Skeletal muscle cell (primary cell): ENCODE data around the gene BLVRA.

Experiments used
- DNase-seq: peaks from one replicate; pipeline ENCODE4 v3.0.0-alpha.2; 2010; ENCODE audit warnings: low read depth
- H3K4me3 ChIP-seq: 2 replicates; pipeline ENCODE4 v1.5.1; 2011; ENCODE audit warnings: low read depth, mild to moderate bottlenecking, control low read depth, low read length, moderate library complexity

BLVRA gene

DNA sequence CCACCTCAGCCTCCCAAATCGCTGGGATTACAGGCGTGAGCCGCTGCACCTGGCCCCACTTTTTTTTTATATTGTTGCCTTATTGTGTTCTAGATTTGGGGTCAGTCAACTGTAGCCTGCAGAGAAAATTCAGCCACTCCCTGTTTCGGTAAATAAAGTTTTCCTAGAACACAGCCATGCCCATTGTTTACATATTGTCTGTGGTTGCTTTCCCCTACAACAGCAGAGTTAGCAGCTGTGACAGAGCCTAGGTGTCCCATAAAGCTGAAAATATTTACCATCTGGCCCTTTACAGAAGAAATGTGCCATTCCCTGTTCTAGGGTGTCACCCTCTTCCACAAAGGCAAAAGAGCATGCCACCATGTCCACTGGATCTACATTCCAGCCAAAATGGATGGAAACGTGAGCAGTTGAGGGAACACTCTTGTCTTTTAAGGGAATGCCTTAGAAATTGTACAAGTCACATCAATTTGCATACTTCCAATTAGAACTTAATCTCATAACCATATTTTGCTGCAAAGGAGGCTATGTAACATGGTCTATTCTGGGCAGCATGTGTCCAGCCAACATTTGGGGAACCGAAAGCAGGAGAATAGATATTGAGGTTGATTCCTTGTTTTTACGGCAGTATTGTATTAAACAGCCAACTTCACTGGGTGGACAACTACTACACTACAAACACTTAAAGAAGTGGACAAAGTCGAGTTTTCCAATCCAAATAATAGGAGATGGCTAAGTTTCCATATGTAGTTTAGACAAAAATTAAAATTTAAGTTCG, 11.0 kb upstream of the BLVRA start:
- H3K4me3 ChIP-seq = no peak overlapping the region

DNA sequence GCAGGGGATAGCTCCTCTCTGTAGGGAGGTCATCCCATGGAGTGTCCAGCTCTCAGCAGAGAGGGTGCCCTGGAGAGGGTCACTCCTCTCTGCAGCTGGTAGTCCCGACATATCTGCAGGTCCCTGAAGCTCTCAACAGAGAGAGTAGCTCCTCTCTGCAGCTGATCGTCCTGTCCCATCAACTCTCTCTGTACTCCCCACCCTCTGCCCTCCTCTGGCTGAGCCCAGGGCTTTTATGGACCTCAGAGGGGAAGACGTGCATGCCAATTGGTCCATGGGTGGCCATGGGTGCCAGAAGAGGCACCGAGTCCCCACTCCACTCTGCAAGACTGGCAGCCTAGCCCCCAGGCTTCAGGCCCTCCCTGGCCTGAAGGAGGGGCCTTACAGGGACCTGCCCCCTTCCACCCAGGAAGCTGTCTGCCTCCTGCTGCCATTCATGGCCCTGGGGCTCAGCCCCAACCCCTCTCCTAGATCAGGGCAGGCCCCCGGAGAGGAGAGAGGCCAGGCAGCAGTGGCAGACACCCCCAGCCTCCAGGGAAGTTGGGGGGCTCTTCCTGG, 9.0 kb upstream of the BLVRA start:
- no peak overlapping the region for H3K4me3 ChIP-seq
- DNase-seq = no peak

More for the DNA sequence above, 11.0 kb upstream of the BLVRA start:
- DNase-seq = no peak

DNA sequence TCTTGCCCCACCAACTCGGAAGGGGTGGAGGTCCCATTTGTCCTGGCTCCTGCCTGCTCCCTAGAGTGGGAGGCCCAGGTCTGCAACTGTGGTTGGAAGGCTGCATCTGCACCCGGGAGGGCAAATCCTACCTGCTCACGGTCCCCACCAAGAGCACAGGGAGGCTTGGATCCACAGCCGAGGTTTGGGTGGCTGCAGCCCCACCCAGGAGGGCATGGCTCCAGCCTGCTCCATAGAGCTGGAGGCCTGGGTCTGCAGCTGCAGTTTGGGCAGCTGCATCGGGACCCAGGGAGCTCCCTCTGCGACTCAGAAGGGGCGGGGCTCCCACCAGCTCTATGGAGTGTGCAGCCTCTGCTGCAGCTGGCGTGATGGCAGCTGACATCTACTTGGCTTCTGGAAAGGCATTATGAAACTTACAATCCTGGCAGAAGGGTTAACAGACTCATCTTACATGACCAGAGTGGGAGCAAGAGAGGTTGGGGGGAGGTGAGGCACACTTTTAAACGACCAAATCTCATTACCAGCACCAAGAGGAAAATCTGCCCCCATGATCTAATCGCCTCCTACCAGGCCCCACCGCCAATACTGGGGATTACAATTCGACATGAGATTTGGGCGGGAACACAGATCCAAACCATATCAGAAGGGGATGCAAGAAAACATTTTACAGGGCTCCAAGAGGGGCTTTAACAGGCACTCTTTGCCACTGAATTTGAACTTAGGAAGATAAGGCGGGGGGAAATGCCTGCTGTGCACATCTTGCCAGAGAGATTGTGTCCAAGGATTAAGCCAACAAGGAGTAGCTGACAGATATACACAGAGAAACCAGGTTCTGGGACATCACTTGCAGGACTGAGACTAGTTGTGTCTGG, 8.2 kb upstream of the BLVRA start:
- DNase-seq = peak; percentile 44
- no peak overlapping the region for H3K4me3 ChIP-seq

DNA sequence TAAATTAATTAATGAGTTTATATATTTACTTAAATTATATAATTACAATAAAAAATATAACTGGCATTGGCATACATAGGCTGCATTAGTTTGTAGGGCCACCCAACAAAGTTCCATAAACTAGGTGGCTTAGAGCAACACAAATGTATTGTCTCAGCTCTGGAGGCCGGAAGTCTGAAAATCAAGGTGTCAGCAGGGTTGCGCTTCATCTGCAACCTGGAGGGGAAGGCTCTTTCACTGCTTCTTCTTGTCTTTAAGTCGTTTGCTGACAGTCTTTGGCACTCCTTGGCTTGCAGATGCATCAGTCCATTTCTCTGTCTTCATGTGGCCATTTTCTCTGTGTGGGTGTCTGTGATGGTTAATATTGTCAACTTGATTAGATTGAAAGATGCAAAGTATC, 6.1 kb upstream of the BLVRA start:
- DNase-seq = no peak
- no peak overlapping the region for H3K4me3 ChIP-seq

DNA sequence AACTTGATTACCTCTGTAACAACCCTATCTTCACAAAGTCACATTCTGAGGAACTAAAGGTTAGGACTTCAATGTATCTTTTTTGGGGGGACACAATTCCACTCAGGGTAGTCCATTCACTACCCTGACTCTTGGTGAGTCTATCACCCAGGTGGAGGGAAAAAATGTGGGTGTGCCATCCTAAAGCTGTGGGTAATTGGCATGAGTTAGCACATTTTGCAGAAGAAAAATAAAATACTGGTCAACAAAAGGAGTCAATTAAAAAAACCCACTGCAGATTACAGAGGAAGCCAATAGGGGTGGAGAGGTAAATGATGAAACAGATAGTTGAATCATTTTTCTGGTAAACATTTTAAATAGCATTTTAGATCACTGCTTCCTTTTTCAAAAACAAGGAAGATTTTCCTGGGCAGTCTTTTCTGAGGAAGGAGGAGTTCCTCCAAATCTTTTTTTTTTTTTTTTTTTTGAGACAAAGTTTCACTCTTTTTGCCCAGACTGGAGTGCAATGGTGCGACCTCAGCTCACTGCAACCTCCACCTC, 5.1 kb upstream of the BLVRA start:
- no peak for DNase-seq
- H3K4me3 ChIP-seq = no peak overlapping the region

DNA sequence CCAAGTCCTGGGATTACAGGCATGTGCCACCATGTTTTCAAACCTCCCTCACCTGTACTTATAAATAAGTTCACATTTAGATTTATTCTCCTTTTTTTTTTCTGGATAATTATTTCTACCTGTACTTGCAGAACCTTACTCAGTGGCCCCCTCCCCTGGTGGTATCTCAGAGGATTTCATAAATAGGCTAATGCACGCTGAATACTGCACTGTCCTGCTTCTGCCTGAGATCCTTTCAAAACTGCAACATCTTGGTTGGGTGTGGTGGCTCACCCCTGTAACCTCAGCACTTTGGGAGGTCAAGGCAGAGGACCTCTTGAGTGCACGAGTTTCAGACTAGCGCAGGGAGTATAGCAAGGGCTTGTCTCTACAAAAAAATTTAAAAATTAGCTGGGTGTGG, 4.6 kb upstream of the BLVRA start:
- no peak overlapping the region for H3K4me3 ChIP-seq
- no peak for DNase-seq

DNA sequence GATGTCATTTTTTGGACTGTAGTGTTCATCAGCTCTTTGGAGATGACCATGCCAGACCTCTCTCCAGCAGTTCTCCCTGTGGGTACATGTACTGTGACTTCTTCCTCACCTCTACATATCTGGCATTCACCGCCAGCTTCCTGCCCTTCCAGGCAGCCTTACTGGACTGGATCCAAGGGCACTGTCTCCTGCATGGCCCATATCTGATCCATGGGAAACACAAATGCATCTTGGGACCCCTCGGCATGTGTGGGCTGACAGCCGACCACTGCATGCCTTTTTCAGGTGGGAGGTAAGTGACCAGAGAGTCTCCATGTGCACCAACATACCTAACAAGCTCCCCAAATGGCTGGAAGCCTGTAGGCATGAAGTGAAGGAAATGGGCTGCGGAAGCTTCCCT, 3.9 kb upstream of the BLVRA start:
- no peak for DNase-seq
- no peak overlapping the region for H3K4me3 ChIP-seq

DNA sequence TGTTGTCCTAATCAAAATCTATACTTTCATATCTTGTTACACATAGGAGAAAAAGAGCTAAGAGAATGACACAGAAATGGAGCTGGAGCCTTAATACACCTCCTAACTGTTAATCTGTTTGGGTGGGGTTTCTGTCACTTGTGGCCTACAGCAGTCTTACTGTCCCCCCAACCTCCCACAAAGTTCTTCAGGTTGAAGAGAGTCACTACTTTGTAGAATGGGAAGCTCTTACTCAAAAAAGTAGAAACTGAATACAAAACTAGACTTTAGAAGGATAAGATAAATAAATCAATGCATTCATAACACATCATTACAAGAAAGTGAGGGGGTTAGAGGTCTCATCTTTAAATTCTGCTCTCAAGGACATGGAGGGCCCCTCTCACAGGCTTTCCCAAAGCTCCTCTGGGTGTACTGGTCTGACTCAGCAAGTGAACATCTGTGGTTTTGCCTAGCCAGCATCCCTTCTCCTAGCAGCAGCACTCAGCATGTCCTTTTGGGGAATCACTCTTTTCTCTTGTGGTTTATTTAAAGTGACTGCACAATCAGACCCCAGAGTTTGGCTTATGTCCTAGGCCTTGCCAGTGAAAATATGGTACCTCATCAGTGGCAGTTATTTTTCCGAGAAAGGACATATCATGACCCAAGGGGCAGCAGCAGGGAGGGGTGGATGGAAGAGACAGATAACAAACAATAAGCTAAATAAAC, 2.0 kb upstream of the BLVRA start:
- peak; percentile 53 for DNase-seq
- H3K4me3 ChIP-seq = no peak overlapping the region

DNA sequence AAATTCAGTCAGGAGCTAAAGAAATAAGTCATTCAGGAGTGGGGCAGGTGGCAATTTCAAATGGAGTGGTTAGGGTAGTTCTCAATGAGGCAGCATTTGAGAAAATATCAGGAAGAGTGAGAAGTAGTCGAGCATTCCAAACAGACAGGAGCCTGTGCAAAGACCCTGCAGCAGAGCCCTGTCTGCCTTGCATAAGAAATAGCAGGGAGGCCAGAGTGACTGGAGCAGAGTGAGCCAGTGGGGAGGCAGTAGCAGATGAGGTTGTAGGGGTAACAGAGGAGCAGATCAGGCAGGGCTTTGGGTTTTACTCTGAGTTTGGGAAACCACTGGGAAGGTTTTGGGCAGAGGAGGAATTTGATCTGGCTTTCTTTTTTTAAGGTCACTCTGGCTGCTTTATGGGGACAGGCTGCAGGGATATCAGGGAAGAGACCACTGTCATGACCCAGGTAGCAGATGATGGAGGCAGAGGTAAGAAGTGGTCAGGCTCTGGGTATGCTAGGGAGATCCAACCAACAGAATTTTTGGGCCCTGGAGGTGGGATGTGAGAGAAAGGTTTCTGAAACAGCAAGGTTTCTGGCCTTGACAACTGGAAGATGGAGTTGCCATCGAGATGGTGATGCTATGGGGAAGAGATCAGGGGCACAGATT, 1.3 kb upstream of the BLVRA start:
- DNase-seq = no peak
- H3K4me3 ChIP-seq = no peak overlapping the region

DNA sequence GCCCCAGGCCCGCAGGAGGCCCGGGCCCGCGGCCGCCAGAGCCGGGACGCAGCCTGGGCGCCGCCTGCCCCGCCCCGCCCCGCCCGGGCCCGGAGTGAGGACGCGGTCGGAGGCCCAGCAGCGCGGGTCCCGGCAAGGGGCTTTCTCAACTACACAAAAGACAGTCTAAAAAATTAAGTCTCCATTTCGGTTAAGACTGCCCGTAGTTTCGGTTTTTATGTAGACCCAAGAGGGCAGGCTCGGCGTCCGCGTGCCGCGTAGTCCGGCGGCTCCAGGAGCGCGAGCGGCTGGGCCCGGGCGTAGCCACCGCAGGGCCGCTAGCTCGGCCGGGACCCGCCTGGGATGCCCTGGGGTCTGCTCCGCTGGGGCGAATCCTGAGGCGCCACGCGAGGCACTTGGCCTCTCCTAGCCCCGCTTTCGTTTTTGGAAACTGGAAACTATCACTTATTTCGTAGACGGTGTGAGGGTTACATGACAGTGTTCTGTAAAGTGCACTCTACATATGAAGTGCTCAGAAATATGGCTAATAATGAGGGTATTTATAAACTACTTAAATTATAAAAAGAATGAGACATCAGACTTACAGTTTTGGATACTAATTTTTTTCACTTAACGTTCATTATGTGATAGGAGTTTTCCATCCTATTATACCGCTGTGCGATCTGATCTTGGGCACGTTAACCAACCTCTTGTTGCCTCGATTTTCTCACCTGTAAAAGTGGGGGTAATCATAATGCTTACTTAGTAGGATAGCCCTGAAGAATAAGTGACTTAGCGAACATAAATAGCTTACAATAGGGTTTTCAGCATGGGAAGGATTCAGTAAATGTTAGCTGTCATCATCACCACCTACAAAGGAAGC, 573 bp downstream of the BLVRA start:
- peak overlapping the region; percentile 55 for H3K4me3 ChIP-seq
- no peak for DNase-seq

DNA sequence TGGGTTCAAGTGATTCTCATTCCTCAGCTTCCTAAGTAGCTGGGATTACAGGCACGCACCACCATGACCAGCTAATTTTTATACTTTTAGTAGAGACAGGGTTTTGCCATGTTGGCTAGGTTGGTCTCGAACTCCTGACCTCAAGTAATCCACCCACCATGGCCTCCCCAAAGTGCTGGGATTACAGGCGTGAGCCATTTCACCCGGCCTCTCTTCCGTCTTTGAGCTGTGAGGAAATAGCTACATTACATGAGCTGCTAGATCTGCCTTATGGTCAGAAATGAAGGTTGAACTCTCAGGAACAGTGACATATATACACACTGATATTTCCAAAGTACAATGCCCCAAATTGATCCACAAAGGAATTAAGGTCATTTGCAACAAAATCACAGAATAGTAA, 2.4 kb downstream of the BLVRA start:
- no peak for DNase-seq

DNA sequence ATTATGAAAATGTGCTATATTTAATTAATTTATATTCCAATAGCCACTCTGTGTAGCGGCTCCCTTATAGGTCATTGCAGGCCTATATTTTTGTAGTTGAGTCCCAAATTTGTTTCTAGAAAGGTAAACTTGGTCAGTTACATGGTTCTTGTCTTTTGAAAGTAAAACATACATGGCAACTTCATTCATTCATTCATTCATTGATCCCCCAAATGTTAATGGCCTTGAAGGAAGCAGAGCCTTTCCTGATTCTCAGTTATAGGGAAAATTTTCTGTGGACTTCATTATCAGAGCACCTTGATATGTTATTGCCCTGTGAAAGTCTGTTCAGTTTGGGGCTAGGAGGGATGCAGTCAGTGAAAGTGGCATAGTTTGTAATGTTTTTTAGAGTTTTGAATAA, 2.9 kb downstream of the BLVRA start:
- H3K4me3 ChIP-seq = no peak overlapping the region
- DNase-seq = no peak

More for the DNA sequence above, 2.4 kb downstream of the BLVRA start:
- H3K4me3 ChIP-seq = no peak overlapping the region

DNA sequence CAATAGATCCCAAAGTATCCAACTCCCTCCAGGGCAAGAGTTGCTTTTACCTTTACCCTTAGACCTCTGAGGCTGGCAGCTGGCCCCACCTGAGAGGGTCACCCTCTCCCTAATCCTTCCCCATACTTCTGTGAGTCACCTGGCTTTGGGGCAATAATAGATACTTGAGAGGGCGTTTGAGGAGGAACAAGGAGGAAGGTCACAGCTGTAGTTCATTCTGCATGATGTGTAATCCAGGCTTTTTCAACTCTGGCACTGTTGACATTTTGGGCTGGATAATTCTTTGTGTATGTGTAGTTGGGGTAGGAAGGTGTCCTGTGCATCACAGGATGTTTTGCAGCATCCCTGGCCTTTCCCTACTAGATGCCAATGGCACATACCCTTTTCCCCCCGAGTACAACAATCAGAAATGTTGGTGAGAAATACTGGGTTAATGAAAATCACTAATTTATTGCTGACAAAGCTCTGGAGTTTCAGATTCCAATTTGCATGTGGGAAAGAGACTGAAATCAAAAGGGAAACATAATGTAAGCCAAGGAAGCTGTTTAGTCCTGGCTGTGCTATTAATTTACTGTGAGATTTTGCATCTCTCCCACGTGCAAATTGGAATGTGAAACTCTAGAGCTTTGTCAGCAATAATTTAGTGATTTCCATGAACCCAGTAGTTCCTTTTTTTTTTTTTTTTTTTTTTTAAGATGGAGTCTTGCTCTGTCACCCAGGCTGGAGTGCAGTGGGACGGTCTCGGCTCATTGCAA, 3.6 kb downstream of the BLVRA start:
- no peak overlapping the region for H3K4me3 ChIP-seq
- no peak for DNase-seq

DNA sequence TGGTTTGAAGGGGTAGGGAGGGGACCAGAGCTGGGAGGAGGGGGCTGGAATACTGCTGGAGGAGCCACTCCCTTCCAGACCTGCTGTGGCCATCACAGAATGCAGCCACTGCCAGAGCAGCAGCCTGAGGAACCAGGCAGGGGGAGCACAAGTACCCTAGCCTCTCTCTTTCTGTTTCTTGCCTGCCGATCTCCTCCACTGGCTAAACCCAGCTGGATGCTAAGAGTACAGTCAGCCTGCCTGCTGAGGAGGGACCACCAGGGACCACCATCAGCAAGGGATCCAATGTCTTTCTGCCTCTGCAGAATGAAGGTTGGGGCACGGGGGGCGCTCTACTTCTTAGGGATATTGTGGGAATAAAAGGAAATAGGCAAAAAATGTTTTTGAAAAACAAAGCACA, 4.7 kb downstream of the BLVRA start:
- no peak for DNase-seq
- H3K4me3 ChIP-seq = no peak overlapping the region

DNA sequence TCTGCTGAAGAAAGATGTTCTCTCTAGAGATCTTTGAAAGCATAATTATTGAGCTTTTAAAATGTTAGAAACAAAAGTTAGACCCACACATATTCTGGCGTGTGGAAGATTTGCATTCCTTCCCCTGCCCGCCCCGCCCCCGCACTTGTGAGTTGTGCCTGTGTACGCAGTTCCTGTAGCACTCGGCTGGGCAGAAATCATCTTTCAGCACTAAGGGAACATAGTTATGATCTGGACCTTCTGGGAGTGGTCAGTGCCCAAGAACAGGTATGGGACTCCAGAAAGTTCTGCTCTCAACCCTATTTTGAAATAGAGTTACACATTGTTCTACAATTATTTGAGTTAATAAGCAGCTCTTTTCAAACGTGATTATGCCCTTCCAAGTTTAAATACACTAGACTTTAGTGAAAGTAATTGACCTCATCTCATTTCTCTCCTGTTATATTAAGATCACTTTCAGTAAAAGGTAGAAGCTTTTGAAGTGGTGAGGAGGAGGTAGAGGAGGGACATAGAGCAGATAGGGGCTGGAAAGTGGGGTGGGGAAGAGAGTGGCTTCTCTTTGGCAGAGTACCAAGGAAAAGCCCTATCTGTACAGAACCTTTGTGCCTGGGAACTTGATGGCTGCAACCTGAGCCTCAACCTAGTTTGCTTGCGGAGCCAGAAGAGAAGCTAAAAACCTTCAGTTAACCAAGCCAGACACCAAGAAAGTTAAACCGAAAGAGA, 5.7 kb downstream of the BLVRA start:
- DNase-seq = no peak
- H3K4me3 ChIP-seq = no peak overlapping the region

DNA sequence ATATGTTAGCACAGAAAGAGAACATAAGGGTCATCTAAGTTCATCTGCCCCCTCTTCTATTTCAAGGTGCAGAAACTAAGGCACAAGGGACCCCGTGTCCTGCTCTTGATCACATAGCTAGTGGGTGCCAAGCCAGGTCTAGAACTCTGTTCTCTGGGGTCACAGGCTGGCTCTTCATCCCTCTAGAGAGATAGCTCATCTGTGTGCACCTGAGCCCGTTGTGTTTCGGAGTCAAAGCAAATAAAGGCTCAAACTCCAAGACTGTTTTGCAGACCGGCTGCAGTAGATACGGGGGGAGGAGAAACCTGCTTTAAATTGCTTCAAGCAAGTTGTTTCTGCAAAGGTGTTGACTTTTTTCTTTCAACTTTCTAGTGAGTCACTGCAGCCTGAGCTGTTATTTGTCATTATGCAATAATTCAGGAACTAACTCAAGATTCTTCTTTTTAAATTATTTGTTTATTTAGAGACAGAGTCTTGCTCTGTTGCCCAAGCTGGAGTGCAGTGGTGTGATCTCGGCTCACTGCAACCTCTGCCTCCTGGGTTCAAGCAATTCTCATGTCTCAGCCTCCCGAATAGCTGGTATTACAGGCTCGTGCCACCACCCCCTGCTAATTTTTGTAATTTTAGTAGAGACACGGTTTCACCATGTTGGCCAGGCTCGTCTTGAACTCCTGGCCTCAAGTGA, 6.5 kb downstream of the BLVRA start:
- DNase-seq = no peak
- H3K4me3 ChIP-seq = no peak overlapping the region
